ENCODE data around the gene GPHN. TPM values are rescaled to one million over a fixed set of nuclear protein-coding genes. Genes with fewer than 3 reads are reported as not detected.

The GPHN gene
- total RNA-seq, 6 experiments from 2014 or later = 21.2 to 81.7 (median 40.2) TPM

DNA sequence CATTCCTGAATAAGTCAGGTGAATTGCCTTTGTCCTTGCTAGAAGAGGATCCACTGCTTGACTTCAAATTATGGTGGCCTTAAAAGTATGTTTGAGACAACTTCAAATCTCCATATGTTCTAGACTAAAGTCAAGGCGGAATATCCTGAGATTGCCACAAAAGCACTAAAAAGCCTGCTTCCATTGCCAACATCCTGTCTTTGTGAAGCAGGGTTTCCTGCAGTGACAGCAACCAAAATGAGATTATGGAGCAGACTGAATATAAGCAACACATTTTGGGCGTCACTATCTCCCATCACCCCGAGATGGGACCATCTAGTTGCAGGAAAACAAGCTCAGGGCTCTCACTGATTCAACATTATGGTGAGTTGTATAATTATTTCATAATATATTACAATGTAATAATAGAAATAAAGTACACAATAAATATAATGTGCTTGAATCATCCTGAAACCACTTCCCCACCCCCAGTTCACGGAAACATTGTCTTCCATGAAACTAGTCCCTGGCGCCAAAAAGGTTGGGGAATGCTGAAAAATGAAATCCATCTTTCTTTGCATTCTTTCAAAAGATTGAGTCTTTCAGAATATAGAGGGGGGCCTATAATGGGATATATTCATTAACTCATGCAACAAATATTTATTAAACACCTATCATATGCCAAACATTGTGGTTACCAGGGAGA lies 143.7 kb downstream of the GPHN start:
- no peak overlapping the region for H3K27ac ChIP-seq
- no peak overlapping the region for H3K4me3 ChIP-seq
- no peaks in the 10 kb centered on the region for H3K4me1 ChIP-seq
- TF ChIP-seq POLR2A (IDR thresholded peaks at IDR 0.05) = no peak
- TF ChIP-seq, protein P1, sequence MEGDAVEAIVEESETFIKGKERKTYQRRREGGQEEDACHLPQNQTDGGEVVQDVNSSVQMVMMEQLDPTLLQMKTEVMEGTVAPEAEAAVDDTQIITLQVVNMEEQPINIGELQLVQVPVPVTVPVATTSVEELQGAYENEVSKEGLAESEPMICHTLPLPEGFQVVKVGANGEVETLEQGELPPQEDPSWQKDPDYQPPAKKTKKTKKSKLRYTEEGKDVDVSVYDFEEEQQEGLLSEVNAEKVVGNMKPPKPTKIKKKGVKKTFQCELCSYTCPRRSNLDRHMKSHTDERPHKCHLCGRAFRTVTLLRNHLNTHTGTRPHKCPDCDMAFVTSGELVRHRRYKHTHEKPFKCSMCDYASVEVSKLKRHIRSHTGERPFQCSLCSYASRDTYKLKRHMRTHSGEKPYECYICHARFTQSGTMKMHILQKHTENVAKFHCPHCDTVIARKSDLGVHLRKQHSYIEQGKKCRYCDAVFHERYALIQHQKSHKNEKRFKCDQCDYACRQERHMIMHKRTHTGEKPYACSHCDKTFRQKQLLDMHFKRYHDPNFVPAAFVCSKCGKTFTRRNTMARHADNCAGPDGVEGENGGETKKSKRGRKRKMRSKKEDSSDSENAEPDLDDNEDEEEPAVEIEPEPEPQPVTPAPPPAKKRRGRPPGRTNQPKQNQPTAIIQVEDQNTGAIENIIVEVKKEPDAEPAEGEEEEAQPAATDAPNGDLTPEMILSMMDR (IDR thresholded peaks at IDR 0.05) = no peak
- DNase-seq = no peak
- H3K27me3 ChIP-seq = no peaks in the 10 kb centered on the region
- WGBS (ENCODE audit: insufficient coverage, low coverage, low lambda C conversion rate, missing lambda C conversion rate) = 83% methylated on average over 5 of the region's 5 CpGs
- no peaks in the 10 kb centered on the region for H3K36me3 ChIP-seq
- H3K9me3 ChIP-seq = no peaks in the 10 kb centered on the region
- intact Hi-C loops (cut with DNase I) = no loop called here
- ATAC-seq = no peak

DNA sequence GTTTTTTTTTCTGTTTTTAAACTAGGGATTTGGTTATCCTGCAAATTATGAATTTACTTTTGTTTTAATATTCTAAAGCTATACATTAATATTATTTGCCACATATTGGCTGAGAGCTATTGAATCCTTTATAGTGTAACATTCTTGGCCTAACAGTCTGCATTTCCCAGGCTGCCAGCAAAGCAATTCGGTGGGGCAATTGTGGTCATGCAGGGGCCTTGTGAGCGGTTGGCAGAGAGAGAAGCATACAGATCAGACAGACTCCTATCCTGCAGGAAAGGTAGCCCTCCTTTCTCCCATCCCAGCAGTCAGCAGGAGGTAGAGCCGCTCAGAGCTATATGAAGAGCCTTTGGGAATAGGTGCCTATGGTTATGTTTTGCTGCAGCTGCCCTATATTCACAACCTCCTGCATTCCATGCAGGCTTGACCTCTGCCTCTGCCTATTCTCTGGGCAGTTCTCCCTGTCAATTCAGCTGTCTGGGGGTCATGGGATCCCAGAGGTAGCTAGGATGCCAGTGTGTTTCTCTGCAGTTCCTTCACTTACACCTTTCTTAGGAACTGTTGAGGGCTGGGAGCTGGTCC lies 144.7 kb downstream of the GPHN start:
- Histone ChIP-seq H3K9me3 (peaks cover 0 to 8% (median 1%) of the 10 kb centered on the region in 4 donors), H3K36me3 (no peaks in the 10 kb centered on the region), H3K27me3 (no peaks in the 10 kb centered on the region), H3K4me1 (no peaks in the 10 kb centered on the region), H3K4me3 (no peak overlapping the region), H3K27ac (no peak overlapping the region)
- WGBS (ENCODE audit: insufficient coverage, low coverage, low lambda C conversion rate, missing lambda C conversion rate) = 54% methylated on average over 2 of the region's 3 CpGs
- intact Hi-C loops (cut with DNase I) = no loop called here
- DNase-seq (no peak), ATAC-seq (peak in 3 of 4 donors; percentile 23 to 37 (median 27))
- TF ChIP-seq POLR2A (IDR thresholded peaks at IDR 0.05) = no peak
- TF ChIP-seq, protein P1 (IDR thresholded peaks at IDR 0.05) = no peak

DNA sequence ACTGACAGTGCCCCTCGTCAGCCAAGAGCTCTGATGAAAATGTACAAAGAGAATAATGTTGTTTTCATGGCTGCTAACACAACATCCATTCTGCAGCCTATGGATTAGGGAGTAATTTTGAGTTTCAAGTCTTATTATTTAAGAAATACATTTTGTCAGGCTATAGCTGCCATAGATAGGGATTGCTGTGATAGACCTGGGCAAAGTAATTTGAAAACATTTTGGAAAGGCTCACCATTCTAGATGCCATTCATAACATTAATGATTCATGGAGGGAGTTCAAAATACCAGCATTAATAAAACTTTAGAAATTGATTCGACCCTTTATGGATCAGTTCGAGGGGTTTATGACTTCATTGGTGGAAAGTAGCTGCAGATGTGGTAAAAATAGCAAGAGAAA lies 149.8 kb downstream of the GPHN start:
- TF ChIP-seq, protein P1 (IDR thresholded peaks at IDR 0.05) = no peak
- TF ChIP-seq POLR2A (IDR thresholded peaks at IDR 0.05) = no peak
- Histone ChIP-seq H3K4me3 (no peak overlapping the region), H3K4me1 (no peaks in the 10 kb centered on the region), H3K9me3 (peaks cover 0 to 8% (median 1%) of the 10 kb centered on the region in 4 donors), H3K27me3 (no peaks in the 10 kb centered on the region), H3K27ac (no peak overlapping the region), H3K36me3 (no peaks in the 10 kb centered on the region)
- 65% methylated on average over 3 of the region's 3 CpGs for WGBS (ENCODE audit: insufficient coverage, low coverage, low lambda C conversion rate, missing lambda C conversion rate)
- DNase-seq (no peak), ATAC-seq (no peak)
- intact Hi-C loops (cut with DNase I) = no loop called here

DNA sequence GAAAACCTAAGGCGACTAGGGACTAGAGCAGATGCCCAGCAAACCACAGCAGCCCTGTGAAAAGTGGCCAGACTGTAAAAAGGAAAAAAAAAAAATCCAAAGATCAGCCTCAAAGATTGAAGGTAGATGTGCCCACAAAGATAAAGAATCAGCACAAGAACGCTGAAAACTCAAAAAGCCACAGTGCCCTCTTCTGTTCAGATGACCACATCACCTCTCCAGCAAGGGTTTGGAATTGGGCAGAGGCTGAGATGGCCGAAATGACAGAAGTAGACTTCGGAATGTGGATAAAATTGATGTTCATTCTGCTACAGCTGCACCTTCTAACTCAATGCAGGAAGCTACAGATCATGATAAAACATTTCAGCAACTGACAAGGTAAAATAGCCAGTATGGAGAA lies 154.4 kb downstream of the GPHN start:
- H3K36me3 ChIP-seq = no peaks in the 10 kb centered on the region
- H3K9me3 ChIP-seq = peaks cover 0 to 2% (median 0%) of the 10 kb centered on the region in 4 donors
- TF ChIP-seq POLR2A (IDR thresholded peaks at IDR 0.05) = no peak
- TF ChIP-seq, protein P1 (IDR thresholded peaks at IDR 0.05) = peak; percentile 10 to 48 (median 28)
- no peak overlapping the region for H3K27ac ChIP-seq
- H3K4me1 ChIP-seq = no peaks in the 10 kb centered on the region
- intact Hi-C loops (cut with DNase I) = no loop called here
- H3K27me3 ChIP-seq = no peaks in the 10 kb centered on the region
- DNase-seq = no peak
- H3K4me3 ChIP-seq = no peak overlapping the region
- peak; percentile 65 to 76 (median 74) for ATAC-seq
- WGBS (ENCODE audit: insufficient coverage, low coverage, low lambda C conversion rate, missing lambda C conversion rate) = 89% methylated on average over 4 of the region's 4 CpGs

Data from right lobe of liver (tissue), 6 donors.